ENCODE results near the gene UBE2J2. TPM values are rescaled to one million over a fixed set of nuclear protein-coding genes. Genes with fewer than 3 reads are reported as not detected.

The UBE2J2 gene
- total and polyA plus RNA-seq, 2 of the 13 experiments (the other 11 are each of a cell fraction or from before 2014, with no cell fraction given): 25.4 to 29.4 TPM

DNA sequence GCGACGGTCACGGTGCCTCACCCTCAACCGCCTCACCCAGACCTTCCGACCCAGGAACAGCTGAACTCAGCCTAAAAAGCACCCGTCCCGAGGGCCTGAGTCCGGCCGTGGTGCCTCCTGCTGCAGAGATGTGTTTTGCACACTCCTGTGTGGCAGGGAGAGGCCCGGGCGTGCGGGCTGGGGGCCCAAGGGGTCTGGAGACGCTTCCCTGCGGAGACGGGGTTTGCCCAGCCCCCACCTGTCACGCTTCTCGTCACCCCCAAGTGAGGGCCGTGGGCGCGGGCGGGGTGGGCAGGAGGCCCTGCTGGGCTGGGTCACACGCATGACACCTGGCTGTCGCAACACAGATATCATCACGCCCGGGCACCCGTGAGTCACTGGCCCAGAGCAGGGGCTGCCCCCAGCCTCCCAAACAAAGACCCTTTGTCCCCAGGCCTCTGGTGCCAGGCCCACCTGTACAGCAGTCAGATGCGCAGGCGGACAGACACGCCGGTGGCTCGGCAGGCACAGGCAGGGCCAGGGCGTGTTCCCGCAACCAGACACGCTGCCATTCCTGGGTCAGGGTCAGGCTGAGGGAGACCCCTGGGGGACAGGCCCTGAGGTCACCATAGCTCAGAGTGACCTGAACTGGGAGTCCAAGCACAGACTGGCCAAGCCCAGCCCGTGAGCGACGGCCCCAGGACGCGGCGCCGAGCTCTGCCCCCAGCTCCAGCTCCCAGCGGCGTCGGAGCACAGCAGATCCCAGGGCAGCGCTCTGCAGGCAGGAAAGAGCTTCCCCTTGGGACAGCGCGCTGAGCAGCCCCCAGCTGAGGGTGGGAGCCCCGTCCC is 35.6 kb downstream of the UBE2J2 start (continued):
- TF ChIP-seq KIAA2018 (CRISPR knock-in tag; IDR thresholded peaks at IDR 0.05; ENCODE audit: borderline replicate concordance): no peak
- TF ChIP-seq, protein P1, sequence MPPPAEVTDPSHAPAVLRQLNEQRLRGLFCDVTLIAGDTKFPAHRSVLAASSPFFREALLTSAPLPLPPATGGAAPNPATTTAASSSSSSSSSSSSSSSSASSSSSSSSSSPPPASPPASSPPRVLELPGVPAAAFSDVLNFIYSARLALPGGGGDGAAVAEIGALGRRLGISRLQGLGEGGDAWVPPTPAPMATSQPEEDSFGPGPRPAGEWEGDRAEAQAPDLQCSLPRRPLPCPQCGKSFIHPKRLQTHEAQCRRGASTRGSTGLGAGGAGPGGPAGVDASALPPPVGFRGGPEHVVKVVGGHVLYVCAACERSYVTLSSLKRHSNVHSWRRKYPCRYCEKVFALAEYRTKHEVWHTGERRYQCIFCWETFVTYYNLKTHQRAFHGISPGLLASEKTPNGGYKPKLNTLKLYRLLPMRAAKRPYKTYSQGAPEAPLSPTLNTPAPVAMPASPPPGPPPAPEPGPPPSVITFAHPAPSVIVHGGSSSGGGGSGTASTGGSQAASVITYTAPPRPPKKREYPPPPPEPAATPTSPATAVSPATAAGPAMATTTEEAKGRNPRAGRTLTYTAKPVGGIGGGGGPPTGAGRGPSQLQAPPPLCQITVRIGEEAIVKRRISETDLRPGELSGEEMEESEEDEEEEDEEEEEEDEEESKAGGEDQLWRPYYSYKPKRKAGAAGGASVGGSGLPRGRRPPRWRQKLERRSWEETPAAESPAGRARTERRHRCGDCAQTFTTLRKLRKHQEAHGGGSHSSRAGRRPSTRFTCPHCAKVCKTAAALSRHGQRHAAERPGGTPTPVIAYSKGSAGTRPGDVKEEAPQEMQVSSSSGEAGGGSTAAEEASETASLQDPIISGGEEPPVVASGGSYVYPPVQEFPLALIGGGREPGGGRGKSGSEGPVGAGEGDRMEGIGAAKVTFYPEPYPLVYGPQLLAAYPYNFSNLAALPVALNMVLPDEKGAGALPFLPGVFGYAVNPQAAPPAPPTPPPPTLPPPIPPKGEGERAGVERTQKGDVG (CRISPR knock-in tag; IDR thresholded peaks at IDR 0.05; ENCODE audit: borderline replicate concordance): no peak
- TF ChIP-seq AGO1 (IDR thresholded peaks at IDR 0.05; ENCODE audit: low read depth, low read length, poor library complexity, severe bottlenecking): peak; percentile 47
- no peak for TF ChIP-seq KDM4B (CRISPR knock-in tag; IDR thresholded peaks at IDR 0.05)
- TF ChIP-seq ZNF10 (CRISPR knock-in tag; IDR thresholded peaks at IDR 0.05; ENCODE audit: borderline replicate concordance, low read depth): no peak
- TF ChIP-seq FOXA1 (IDR thresholded peaks at IDR 0.05): no peak
- TF ChIP-seq FOXA1 (CRISPR knock-in tag; IDR thresholded peaks at IDR 0.05): no peak
- TF ChIP-seq PRMT3 (CRISPR knock-in tag; IDR thresholded peaks at IDR 0.05; ENCODE audit: borderline replicate concordance, low read depth): no peak
- no peak for TF ChIP-seq ZNF180 (CRISPR knock-in tag; IDR thresholded peaks at IDR 0.05; ENCODE audit: borderline replicate concordance, low read depth)
- no peak for TF ChIP-seq GABPA (IDR thresholded peaks at IDR 0.05; ENCODE audit: low read depth, low read length)
- TF ChIP-seq GABPA (CRISPR knock-in tag; IDR thresholded peaks at IDR 0.05; ENCODE audit: low read depth): no peak
- no peak for TF ChIP-seq SRF (IDR thresholded peaks at IDR 0.05; ENCODE audit: low read depth, low read length)
- TF ChIP-seq REPIN1 (CRISPR knock-in tag; IDR thresholded peaks at IDR 0.05; ENCODE audit: borderline replicate concordance, low read depth): no peak
- 0 out of 2 replicates have a peak, but pooled peaks have one; percentile 42 for TF ChIP-seq WIZ (CRISPR knock-in tag; IDR thresholded peaks at IDR 0.05)

Data from HepG2 (cell line).